Lower leg skin (tissue), 4 donors: Measurements from ENCODE around the gene NSDHL. TPM values are rescaled to one million over a fixed set of nuclear protein-coding genes. Genes with fewer than 3 reads are reported as not detected.

Source experiments
- DNase-seq, 2 donors: peaks; one replicate each; pipeline ENCODE4 v3.0.0-alpha.2; 2019; ENCODE audit warnings: low spot score in 2 of 2
- H3K4me3 ChIP-seq: fragments of 200-600 bp; sonication (generic); 2 replicates; pipeline ENCODE4 v1.5.1; 2017; ENCODE audit warnings: mild to moderate bottlenecking, low read depth; ENCODE audit not compliant: poor library complexity, severe bottlenecking
- POLR2A ChIP-seq, 2 donors: fragments of 450-650 bp; IDR thresholded peaks; one replicate each; pipeline ENCODE4 v1.6.1; 2016 to 2017; ENCODE audit warnings: antibody characterized with exemption in 2 of 2, mild to moderate bottlenecking in 1 of 2, moderate library complexity in 1 of 2
- WGBS, 2 donors: methylation state at CpG; one replicate each; pipeline ENCODE4 v1.1.5; 2018; 5-methylcytosine and 5-hydroxymethylcytosine counted together
- intact Hi-C: fragments of 100-400 bp; cut with DNase I; formaldehyde crosslinking; loops from one replicate; pipeline ENCODE4 v1.15.0; 2023; ENCODE audit warnings: low total_unique reads
- total RNA-seq, 4 donors: library from RNA; depleted of rRNA; stranded (reverse); fragments of >200 nt; gene quantifications; one replicate each; pipeline ENCODE4 v1.1.0, GENCODE V29; 2016
- TF ChIP-seq, protein P1 (sequence below), 3 donors: fragments of 450-650 bp; IDR thresholded peaks; one replicate each; pipeline ENCODE4 v1.5.1; 2016; ENCODE audit warnings: antibody characterized with exemption in 3 of 3, mild to moderate bottlenecking in 3 of 3, moderate library complexity in 2 of 3

The NSDHL gene
- total RNA-seq, 4 donors from 2014 or later = 13.2 to 22.5 (median 17.9) TPM

GRCh38 chrX:152876931-152877840 lies 46.3 kb downstream of the NSDHL start:
- DNase-seq = peak in 1 of 2 donors; percentile 52
- intact Hi-C loops = no loop called here
- TF ChIP-seq, protein P1, sequence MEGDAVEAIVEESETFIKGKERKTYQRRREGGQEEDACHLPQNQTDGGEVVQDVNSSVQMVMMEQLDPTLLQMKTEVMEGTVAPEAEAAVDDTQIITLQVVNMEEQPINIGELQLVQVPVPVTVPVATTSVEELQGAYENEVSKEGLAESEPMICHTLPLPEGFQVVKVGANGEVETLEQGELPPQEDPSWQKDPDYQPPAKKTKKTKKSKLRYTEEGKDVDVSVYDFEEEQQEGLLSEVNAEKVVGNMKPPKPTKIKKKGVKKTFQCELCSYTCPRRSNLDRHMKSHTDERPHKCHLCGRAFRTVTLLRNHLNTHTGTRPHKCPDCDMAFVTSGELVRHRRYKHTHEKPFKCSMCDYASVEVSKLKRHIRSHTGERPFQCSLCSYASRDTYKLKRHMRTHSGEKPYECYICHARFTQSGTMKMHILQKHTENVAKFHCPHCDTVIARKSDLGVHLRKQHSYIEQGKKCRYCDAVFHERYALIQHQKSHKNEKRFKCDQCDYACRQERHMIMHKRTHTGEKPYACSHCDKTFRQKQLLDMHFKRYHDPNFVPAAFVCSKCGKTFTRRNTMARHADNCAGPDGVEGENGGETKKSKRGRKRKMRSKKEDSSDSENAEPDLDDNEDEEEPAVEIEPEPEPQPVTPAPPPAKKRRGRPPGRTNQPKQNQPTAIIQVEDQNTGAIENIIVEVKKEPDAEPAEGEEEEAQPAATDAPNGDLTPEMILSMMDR (IDR thresholded peaks at IDR 0.05) = no peak
- TF ChIP-seq POLR2A (IDR thresholded peaks at IDR 0.05) = no peak
- WGBS, 2 donors = 28 to 71% methylated on average over 4 to 10 of the region's 10 CpGs
- no peak overlapping the region for H3K4me3 ChIP-seq

DNA sequence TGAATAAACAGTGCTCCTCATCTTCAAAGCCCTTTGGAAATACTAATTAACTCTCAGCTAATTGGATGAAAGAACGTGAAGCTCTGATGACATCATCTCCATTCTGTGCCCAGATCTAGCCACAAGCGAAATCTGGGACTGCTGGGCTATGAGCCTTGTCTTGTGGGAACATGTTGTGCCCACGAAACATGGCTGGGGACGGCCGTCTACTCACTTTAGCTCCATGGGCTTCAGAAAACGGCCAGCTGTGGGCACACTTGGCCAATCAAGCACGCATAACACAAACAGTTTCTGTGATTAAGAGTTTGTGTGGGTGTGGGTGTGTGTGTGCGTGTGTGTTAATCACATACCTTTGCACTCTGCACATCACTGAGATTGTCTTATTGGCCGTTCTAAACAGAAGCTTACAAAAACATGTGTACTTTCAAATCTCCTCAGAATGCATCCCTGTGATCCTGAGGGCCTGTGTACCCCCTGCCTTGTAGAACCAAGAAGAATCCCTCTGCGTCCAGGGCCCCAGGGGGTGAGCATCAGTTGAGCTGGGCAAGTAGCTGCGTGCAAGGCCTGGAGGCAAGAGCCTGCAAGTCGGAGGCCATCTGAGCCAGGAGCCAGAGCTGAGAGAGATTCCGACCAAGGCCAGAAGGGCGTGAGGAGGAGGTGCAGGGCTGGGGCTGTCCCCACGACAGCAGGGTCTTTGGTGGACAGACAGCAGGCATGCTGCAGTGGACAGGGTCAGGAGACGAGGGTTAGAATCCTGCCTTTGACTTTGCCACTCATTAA lies 48.3 kb downstream of the NSDHL start:
- 47 to 60% methylated on average over 7 to 16 of the region's 16 CpGs for WGBS, 2 donors
- no peak overlapping the region for H3K4me3 ChIP-seq
- intact Hi-C loops = no loop called here
- no peak for TF ChIP-seq POLR2A (IDR thresholded peaks at IDR 0.05)
- TF ChIP-seq, protein P1 (IDR thresholded peaks at IDR 0.05) = no peak
- peak in 1 of 2 donors; percentile 81 for DNase-seq

GRCh38 chrX:152881289-152881688 lies 50.4 kb downstream of the NSDHL start:
- H3K4me3 ChIP-seq = no peak overlapping the region
- WGBS, 2 donors = 88 to 98% methylated on average over 2 of the region's 2 CpGs
- intact Hi-C loops = no loop called here
- DNase-seq = no peak
- TF ChIP-seq POLR2A (IDR thresholded peaks at IDR 0.05) = no peak
- TF ChIP-seq, protein P1 (IDR thresholded peaks at IDR 0.05) = no peak

DNA sequence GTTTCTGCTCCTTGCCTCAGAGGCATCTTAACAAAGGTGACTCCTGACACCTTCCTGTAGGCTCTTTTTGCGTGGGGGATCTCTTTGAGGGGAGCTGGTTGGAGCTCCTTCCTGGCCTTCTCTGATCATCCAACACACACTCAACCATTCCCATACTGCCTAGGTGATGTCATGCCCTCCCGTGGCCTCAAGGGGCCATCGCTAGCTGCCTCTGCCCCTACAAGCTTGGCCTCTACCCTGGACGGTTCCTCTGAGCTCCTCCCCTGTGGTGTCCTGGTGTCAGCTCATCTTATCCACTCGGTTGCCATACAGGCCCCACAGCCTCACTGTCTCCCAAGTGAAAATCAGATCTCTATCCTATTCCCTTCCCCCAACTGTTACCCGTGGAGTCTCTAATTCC lies 53.3 kb downstream of the NSDHL start:
- intact Hi-C loops = no loop called here
- 47 to 95% methylated on average over 3 to 6 of the region's 6 CpGs for WGBS, 2 donors
- no peak overlapping the region for H3K4me3 ChIP-seq
- TF ChIP-seq POLR2A (IDR thresholded peaks at IDR 0.05) = no peak
- TF ChIP-seq, protein P1 (IDR thresholded peaks at IDR 0.05) = no peak
- no peak for DNase-seq

DNA sequence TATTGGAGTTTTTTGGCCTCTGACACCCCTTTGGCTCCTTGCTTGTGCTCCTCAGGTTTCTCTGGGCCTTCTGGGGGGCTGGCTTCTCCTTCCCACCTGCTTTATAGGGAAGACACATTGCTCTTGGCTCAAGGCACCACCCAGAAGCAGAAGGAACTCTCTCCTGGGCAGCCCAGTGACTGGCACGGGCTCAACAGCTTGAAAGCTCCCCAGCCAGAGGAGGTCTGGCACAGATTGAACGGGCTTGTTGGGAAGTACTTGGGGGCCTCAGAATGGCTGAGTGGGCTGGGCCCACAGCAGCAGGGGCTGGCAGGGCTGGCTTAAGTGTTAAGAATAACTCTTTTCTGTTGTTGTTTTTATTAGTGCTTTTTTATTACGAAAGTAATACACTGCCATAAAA lies 55.9 kb downstream of the NSDHL start:
- no peak for DNase-seq
- TF ChIP-seq, protein P1 (IDR thresholded peaks at IDR 0.05) = no peak
- 44 to 49% methylated on average over 3 of the region's 3 CpGs for WGBS, 2 donors
- H3K4me3 ChIP-seq = no peak overlapping the region
- intact Hi-C loops = no loop called here
